ENCODE data around the gene TRUB2. TPM values are rescaled to one million over a fixed set of nuclear protein-coding genes. Genes with fewer than 3 reads are reported as not detected.

The TRUB2 gene
- total and polyA plus RNA-seq, 2 of the 8 experiments (the other 6 are each of a cell fraction or from before 2014, with no cell fraction given) = 20.7 to 37.8 TPM

DNA sequence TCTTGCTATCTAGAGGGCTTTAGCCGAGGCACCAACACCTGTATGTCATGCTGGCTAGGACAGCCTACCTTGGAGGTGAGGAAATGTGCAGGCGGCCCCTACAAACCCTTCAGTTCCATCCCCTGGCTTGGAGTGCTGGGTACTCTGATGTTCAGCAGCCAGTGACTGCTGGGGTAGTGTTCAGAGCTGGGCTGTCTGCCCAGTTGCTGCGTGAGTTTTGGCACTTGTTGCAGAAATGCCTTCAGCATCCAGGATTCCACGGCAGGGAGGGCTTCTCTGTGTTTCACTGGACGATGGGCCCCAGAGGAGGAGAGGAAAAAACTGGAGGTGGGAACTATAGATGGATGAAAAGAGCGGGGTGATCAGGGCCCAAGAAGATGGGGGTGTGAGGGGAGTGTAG is 35.8 kb downstream of the TRUB2 start:
- peaks cover 0 to 1% of the 10 kb centered on the region in 2 experiments for H4K20me1 ChIP-seq (replicated peaks in 1 of 2; ENCODE audit: control insufficient read depth in 1 of 2, insufficient read depth in 2 of 2, low read length in 2 of 2)
- no peak overlapping the region for H4K8ac ChIP-seq (ENCODE audit: extremely low read depth, insufficient read depth, low read length)
- no peak overlapping the region for H2BK5ac ChIP-seq (ENCODE audit: low read depth, low read length)
- H2AK5ac ChIP-seq (ENCODE audit: low read depth, low read length) = no peak overlapping the region
- no peak overlapping the region for H2BK120ac ChIP-seq (replicated peaks; ENCODE audit: low read depth, low read length)
- no peak overlapping the region for H3K56ac ChIP-seq (replicated peaks; ENCODE audit: insufficient read length, low read depth, low read length)
- peaks cover 0 to 12% (median 4%) of the 10 kb centered on the region in 4 experiments; a peak in 5 of 8 replicates for H3K36me3 ChIP-seq (ENCODE audit: control insufficient read depth in 2 of 4, insufficient read depth in 4 of 4, low read length in 3 of 4)
- H3K18ac ChIP-seq (ENCODE audit: extremely low read depth, low read length) = no peak overlapping the region
- 90% methylated on average over 6 of the region's 6 CpGs; no CpG with 5 or more reads in 1 of the 2 experiments for WGBS, 2 experiments (ENCODE audit: extremely low coverage in 1 of 2, insufficient coverage in 1 of 2, insufficient read length in 1 of 2, insufficient replicate concordance in 2 of 2, low coverage in 1 of 2, low lambda C conversion rate in 2 of 2, missing lambda C conversion rate in 1 of 2)
- H3K27me3 ChIP-seq (replicated peaks in 1 of 4; ENCODE audit: control insufficient read depth in 3 of 4, extremely low read depth in 1 of 4, insufficient read depth in 3 of 4, low read length in 3 of 4) = no peaks in the 10 kb centered on the region
- no peak overlapping the region for H3K27ac ChIP-seq (ENCODE audit: low read depth, low read length)
- H3K79me1 ChIP-seq (ENCODE audit: low read depth, low read length) = no peaks in the 10 kb centered on the region
- H2BK12ac ChIP-seq (ENCODE audit: low read depth, low read length) = no peak overlapping the region
- no peak overlapping the region for H4K91ac ChIP-seq (replicated peaks; ENCODE audit: insufficient read length, low read length)
- no peak overlapping the region for H2AFZ ChIP-seq (ENCODE audit: low read length)
- ChIA-PET CTCF (ENCODE audit: partially characterized antibody) (interaction anchor here (0.5 to 2.3 kb wide), 7 partner anchors 9 to 747 kb away, joined by 3 to 19 read pairs (median 3); no protein-coding TSS in a partner anchor), POLR2A (ENCODE audit: partially characterized antibody) (interaction anchor here (1.2 to 1.8 kb wide), 4 partner anchors 9 to 17 kb away, joined by 3 to 6 read pairs (median 6); partner anchors contain the start of genes GOLGA2 and SWI5)
- TF ChIP-seq, protein P1, sequence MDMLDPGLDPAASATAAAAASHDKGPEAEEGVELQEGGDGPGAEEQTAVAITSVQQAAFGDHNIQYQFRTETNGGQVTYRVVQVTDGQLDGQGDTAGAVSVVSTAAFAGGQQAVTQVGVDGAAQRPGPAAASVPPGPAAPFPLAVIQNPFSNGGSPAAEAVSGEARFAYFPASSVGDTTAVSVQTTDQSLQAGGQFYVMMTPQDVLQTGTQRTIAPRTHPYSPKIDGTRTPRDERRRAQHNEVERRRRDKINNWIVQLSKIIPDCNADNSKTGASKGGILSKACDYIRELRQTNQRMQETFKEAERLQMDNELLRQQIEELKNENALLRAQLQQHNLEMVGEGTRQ (IDR thresholded peaks at IDR 0.05; ENCODE audit: low read length) = no peak
- no peak overlapping the region for H3K9ac ChIP-seq (replicated peaks in 1 of 4; ENCODE audit: extremely low read depth in 1 of 4, low read depth in 3 of 4, low read length in 3 of 4)
- no peak for FAIRE-seq
- H2BK15ac ChIP-seq (ENCODE audit: low read length) = no peak overlapping the region
- H3K14ac ChIP-seq (ENCODE audit: insufficient read length) = no peak overlapping the region
- H3K79me2 ChIP-seq (ENCODE audit: control insufficient read depth in 1 of 2, insufficient read depth in 2 of 2, low read length in 2 of 2) = no peaks in the 10 kb centered on the region
- no peak overlapping the region for H3K23ac ChIP-seq (ENCODE audit: insufficient read length)
- no peaks in the 10 kb centered on the region for H3K4me1 ChIP-seq (replicated peaks in 1 of 4; ENCODE audit: control insufficient read depth in 3 of 4, insufficient read depth in 4 of 4, low read length in 3 of 4)
- H3K4me2 ChIP-seq (ENCODE audit: insufficient read depth in 1 of 2, low read depth in 2 of 2, low read length in 2 of 2) = no peak overlapping the region
- no peaks in the 10 kb centered on the region for H3K9me3 ChIP-seq (ENCODE audit: insufficient read depth in 2 of 2, low read depth in 1 of 2, low read length in 1 of 2)
- H3K4me3 ChIP-seq (ENCODE audit: extremely low read depth in 1 of 4, insufficient read depth in 2 of 4, low read depth in 3 of 4, low read length in 4 of 4) = no peak overlapping the region
- H3K23me2 ChIP-seq (ENCODE audit: low read depth, low read length) = no peaks in the 10 kb centered on the region
- H4K5ac ChIP-seq (ENCODE audit: insufficient read length, low read depth, low read length) = no peak overlapping the region
- no peak overlapping the region for H3K4ac ChIP-seq (replicated peaks; ENCODE audit: insufficient read length, low read depth, low read length)
- H2BK20ac ChIP-seq (ENCODE audit: low read length) = no peak overlapping the region
- DNase-seq (ENCODE audit: low read depth in 1 of 2, low spot score in 2 of 2) = no peak
